Spleen (tissue), 11 donors: ENCODE data around the gene MEIOSIN. TPM values are rescaled to one million over a fixed set of nuclear protein-coding genes. Genes with fewer than 3 reads are reported as not detected.

Source experiments
- DNase-seq: peaks from one replicate; pipeline ENCODE4 v3.0.0-alpha.2; 2020
- H3K27ac ChIP-seq, 8 donors: fragments of 200-600 bp; sonication (generic) in 7 of 8; 1 replicate in 4 of 8; 2 replicates in 4 of 8; pipeline versions ENCODE4 v1.5.0 to v1.8.0; 2016 to 2021; ENCODE audit warnings: inconsistent platforms in 4 of 8, mild to moderate bottlenecking in 4 of 8, moderate library complexity in 1 of 8
- H3K27me3 ChIP-seq, 7 donors: fragments of 200-600 bp; sonication (generic) in 6 of 7; replicated peaks in 1 of 7; 1 replicate in 4 of 7; 2 replicates in 3 of 7; pipeline versions ENCODE4 v1.5.0 to v1.8.0; 2016 to 2021; ENCODE audit warnings: inconsistent platforms in 3 of 7, mild to moderate bottlenecking in 1 of 7
- H3K36me3 ChIP-seq, 6 donors: fragments of 200-600 bp; sonication (generic) in 5 of 6; 1 replicate in 4 of 6; 2 replicates in 2 of 6; pipeline versions ENCODE4 v1.5.0 to v1.8.0; 2016 to 2021; ENCODE audit warnings: inconsistent platforms in 2 of 6
- H3K4me1 ChIP-seq, 6 donors: fragments of 200-600 bp; sonication (generic) in 5 of 6; 1 replicate in 3 of 6; 2 replicates in 3 of 6; pipeline versions ENCODE4 v1.5.0 to v1.8.0; 2016 to 2021; ENCODE audit warnings: inconsistent platforms in 3 of 6
- H3K4me3 ChIP-seq, 8 donors: fragments of 200-600 bp; sonication (generic) in 7 of 8; 1 replicate in 4 of 8; 2 replicates in 4 of 8; pipeline versions ENCODE4 v1.5.0 to v1.8.0; 2016 to 2021; ENCODE audit warnings: inconsistent platforms in 4 of 8, mild to moderate bottlenecking in 4 of 8, moderate library complexity in 2 of 8
- H3K9me3 ChIP-seq, 8 donors: fragments of 200-600 bp; sonication (generic) in 7 of 8; 1 replicate in 4 of 8; 2 replicates in 4 of 8; pipeline versions ENCODE4 v1.5.0 to v1.8.0; 2016 to 2021; ENCODE audit warnings: inconsistent platforms in 4 of 8
- CTCF ChIP-seq, 11 experiments: fragments of 200-600 bp in 7 of 11; fragments of 450-650 bp in 4 of 11; sonication (generic) in 4 of 11; IDR thresholded peaks in 8 of 11; conservative IDR thresholded peaks in 3 of 11; 1 replicate in 7 of 11; 2 replicates in 4 of 11; pipeline versions ENCODE4 v1.4.0 to v1.8.0; 2016 to 2021; ENCODE audit warnings: antibody characterized with exemption in 11 of 11, inconsistent platforms in 4 of 11, mild to moderate bottlenecking in 1 of 11
- POLR2A ChIP-seq, 3 donors: fragments of 450-650 bp; IDR thresholded peaks; one replicate each; pipeline ENCODE4 v1.5.1; 2017; ENCODE audit warnings: antibody characterized with exemption in 3 of 3, mild to moderate bottlenecking in 1 of 3
- POLR2AphosphoS5 ChIP-seq, 3 donors: sonication (generic); formaldehyde crosslinking; IDR thresholded peaks; one replicate each; pipeline ENCODE4 v1.5.1; 2017; ENCODE audit warnings: antibody characterized with exemption in 3 of 3
- WGBS, 5 donors: extraction: QIAGEN DNeasy Blood & Tissue Kit in 3 of 5; methylation state at CpG; one replicate each; pipeline versions ENCODE4 v1.1.5 to v1.1.7; 2013 to 2018; 5-methylcytosine and 5-hydroxymethylcytosine counted together
- intact Hi-C: fragments of 100-400 bp; cut with DNase I; formaldehyde crosslinking; loops from one replicate; pipeline ENCODE4 v1.15.0; 2023; ENCODE audit warnings: low total_unique reads
- polyA plus RNA-seq, 3 donors: library from polyadenylated mRNA; stranded (reverse); fragments of 200-250 nt; gene quantifications; one replicate each; pipeline ENCODE4 v1.2.1, GENCODE V29; 2013
- total RNA-seq, 7 donors: library from RNA; depleted of rRNA in 3 of 7; stranded (reverse); fragments of >200 nt in 3 of 7; fragmentation: NEBNext Ultra II Directional in 4 of 7; extraction: Animal tissue kit (Norgen Biotek cat#: 25700) in 4 of 7; gene quantifications; one replicate each; pipeline versions ENCODE4 v1.1.0 to v1.2.1, GENCODE V29; 2016 to 2021
- donor health status: healthy with polysubstance abuse.
- donor health status: DM: no; HTN: no; CAD: no; lungs with moderate emphysema.
- donor health status: DM: no; HTN: no; CAD: no.
- donor health status: Bipolar disorder and iron deficiency.
- donor health status: healthy.
- donor health status: DM: no; HTN: no; CAD: no.
- donor health status: DM: yes; HTN: yes; CAD: no.

MEIOSIN gene
- total and polyA plus RNA-seq, 10 donors: 0.02 TPM; not detected in 9

- intact Hi-C loops: no loop called here
- H3K4me3 ChIP-seq: no peak overlapping the region
- H3K4me1 ChIP-seq: no peaks in the 10 kb centered on the region
- no peak for DNase-seq
- H3K27me3 ChIP-seq: peaks cover 0 to 5% (median 0%) of the 10 kb centered on the region in 7 donors
- H3K36me3 ChIP-seq: no peaks in the 10 kb centered on the region
- no peaks in the 10 kb centered on the region for H3K9me3 ChIP-seq
- no peak for TF ChIP-seq POLR2AphosphoS5 (IDR thresholded peaks at IDR 0.05)
- TF ChIP-seq POLR2A (IDR thresholded peaks at IDR 0.05): no peak
- TF ChIP-seq CTCF (IDR thresholded peaks at IDR 0.05 in 8 of 11, conservative IDR thresholded peaks at IDR 0.05 in 3 of 11): no peak
- 90 to 99% (median 93%) methylated on average over 11 to 12 of the region's 12 CpGs for WGBS, 5 donors
- H3K27ac ChIP-seq: no peak overlapping the region
Measured at GRCh38 chr19:45752639-45753038, 19.4 kb downstream of the MEIOSIN start.

- no peaks in the 10 kb centered on the region for H3K4me1 ChIP-seq
- no peaks in the 10 kb centered on the region for H3K36me3 ChIP-seq
- 65 to 89% (median 72%) methylated on average over 4 to 6 of the region's 6 CpGs for whole genome bisulfite sequencing, 5 donors
- H3K9me3 ChIP-seq: no peaks in the 10 kb centered on the region
- no peak overlapping the region for H3K4me3 ChIP-seq
- H3K27me3 ChIP-seq: peaks cover 0 to 5% (median 0%) of the 10 kb centered on the region in 7 donors
- no peak overlapping the region for H3K27ac ChIP-seq
- intact Hi-C loops: no loop called here
- DNase-seq: no peak
- TF ChIP-seq CTCF (IDR thresholded peaks at IDR 0.05 in 8 of 11, conservative IDR thresholded peaks at IDR 0.05 in 3 of 11) (no peak), POLR2A (IDR thresholded peaks at IDR 0.05) (no peak), POLR2AphosphoS5 (IDR thresholded peaks at IDR 0.05) (no peak)
Measured at GRCh38 chr19:45753548-45753947, 20.3 kb downstream of the MEIOSIN start.

- TF ChIP-seq CTCF (IDR thresholded peaks at IDR 0.05 in 8 of 11, conservative IDR thresholded peaks at IDR 0.05 in 3 of 11) (no peak), POLR2AphosphoS5 (IDR thresholded peaks at IDR 0.05) (no peak), POLR2A (IDR thresholded peaks at IDR 0.05) (no peak)
- peaks cover 0 to 5% (median 0%) of the 10 kb centered on the region in 7 donors for H3K27me3 ChIP-seq
Measured at GRCh38 chr19:45754323-45754722, 21.1 kb downstream of the MEIOSIN start.

DNA sequence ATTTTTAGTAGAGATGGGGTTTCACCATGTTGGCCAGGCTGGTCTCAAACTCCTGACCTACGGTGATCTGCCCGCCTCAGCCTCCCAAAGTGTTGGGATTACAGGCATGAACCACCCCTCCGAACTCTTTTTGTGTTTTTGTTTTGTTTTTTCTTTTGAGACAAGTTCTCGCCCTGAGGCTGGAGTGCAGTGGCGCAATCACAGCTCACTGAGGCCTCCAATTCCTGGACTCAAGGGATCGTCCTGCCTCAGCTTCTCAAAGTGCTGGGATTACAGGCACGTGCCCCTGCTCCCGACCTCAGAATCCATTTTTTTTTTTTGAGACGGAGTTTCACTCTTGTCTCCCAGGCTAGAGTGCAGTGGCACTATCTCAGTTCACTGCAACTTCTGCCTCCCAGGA lies 24.5 kb downstream of the MEIOSIN start:
- H3K36me3 ChIP-seq: no peaks in the 10 kb centered on the region
- peaks cover 0 to 13% (median 0%) of the 10 kb centered on the region in 7 donors for H3K27me3 ChIP-seq
- DNase-seq: no peak
- no peaks in the 10 kb centered on the region for H3K4me1 ChIP-seq
- H3K4me3 ChIP-seq: no peak overlapping the region
- H3K9me3 ChIP-seq: no peaks in the 10 kb centered on the region
- WGBS, 5 donors: 79 to 88% (median 87%) methylated on average over 9 of the region's 9 CpGs
- no peak overlapping the region for H3K27ac ChIP-seq
- TF ChIP-seq POLR2AphosphoS5 (IDR thresholded peaks at IDR 0.05) (no peak), CTCF (IDR thresholded peaks at IDR 0.05 in 8 of 11, conservative IDR thresholded peaks at IDR 0.05 in 3 of 11) (no peak), POLR2A (IDR thresholded peaks at IDR 0.05) (no peak)
- intact Hi-C loops: no loop called here

More at GRCh38 chr19:45754323-45754722, 21.1 kb downstream of the MEIOSIN start:
- Histone ChIP-seq H3K9me3 (no peaks in the 10 kb centered on the region), H3K4me3 (no peak overlapping the region), H3K4me1 (no peaks in the 10 kb centered on the region), H3K27ac (no peak overlapping the region), H3K36me3 (no peaks in the 10 kb centered on the region)
- no peak for DNase-seq
- WGBS, 5 donors: 91 to 98% (median 96%) methylated on average over 8 of the region's 8 CpGs
- intact Hi-C loops: no loop called here
